Panc1 (cell line): ENCODE data around the gene STX7.

Source experiments
- CTCF ChIP-seq: fragments of 450-650 bp; IDR thresholded peaks from 2 replicates; pipeline ENCODE4 v1.5.1; 2017; ENCODE audit warnings: mild to moderate bottlenecking
- POLR2AphosphoS5 ChIP-seq: IDR thresholded peaks from 2 replicates; pipeline ENCODE4 v1.6.1; 2012; ENCODE audit warnings: mild to moderate bottlenecking, low read depth, low read length, moderate library complexity

DNA sequence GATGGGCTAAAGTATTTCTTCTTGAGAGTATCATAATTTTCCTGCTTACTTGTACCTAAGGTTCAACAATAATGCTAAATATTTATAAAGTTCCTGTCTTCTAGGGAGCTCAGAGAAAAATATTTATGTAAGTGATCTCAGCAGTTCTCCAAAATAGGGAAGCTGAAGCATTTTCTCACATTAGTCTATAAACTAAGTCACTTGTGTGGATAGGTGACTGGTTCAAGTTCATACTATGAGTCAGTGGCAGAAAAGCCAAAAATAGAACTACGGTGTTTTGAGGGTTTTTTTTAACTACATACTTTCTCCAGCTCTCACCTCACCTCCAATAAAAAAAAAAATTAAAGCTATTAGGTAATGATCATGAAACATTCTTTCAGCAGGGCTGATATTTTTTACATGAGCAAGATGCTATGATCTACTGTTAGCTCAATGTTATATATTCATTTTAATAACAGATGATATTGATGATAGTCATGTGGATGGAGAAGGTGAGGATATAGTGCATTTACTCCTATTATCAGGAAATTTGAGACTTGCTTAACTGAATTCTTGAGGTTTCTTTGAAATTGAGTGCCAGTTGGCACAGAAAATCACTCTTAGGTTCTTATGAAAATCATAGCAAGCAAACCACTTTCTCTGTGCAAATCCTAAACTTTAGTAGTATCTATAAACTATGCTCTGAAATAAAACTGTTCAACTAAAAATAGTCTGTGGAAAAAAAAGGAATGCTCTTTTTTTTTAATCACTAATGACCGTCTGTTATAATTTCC is 107.6 kb downstream of the STX7 start:
- TF ChIP-seq CTCF (no peak), POLR2AphosphoS5 (no peak)
